ENCODE results near the gene AZIN2.

The AZIN2 gene

DNA sequence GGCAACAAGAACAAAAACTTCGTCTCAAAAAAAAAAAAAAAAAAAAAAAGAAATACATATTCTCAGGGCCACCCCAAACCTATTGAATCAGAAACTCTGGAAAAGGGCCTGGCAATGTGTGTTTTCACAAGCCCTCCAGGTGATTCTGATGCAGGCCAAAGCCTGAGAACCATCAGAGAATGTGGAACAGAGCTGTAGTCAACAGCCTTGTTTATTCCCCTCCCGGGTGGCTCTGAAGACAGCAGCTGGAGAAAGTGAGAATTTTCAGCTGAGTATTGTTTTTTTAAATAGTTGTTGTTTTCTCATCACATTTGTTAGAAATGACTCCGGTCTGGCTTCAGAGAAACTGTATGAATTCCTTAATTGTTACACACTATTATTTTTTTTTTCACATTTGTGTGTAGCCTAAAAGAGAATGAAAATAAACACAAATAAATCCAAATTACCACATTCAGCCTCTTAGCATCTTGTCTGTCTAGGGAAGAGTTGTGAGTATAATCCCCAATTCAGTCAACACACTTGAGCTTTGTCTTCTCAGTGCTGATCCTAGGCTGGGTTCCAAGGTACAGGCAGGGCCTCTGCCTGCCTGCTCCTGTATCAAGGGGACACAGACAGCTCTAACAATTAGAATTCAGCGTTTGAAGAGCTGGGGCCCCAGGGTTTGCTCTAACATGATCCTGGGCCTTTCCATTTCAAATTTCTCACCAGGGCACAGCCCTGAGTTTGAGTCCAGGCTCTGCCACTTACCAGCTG is 6.6 kb upstream of the AZIN2 start:
- peaks cover 19% of the 10 kb centered on the region for H3K27me3 ChIP-seq
- H3K27ac ChIP-seq: no peak overlapping the region
- H3K4me3 ChIP-seq (ENCODE audit: low read depth in 1 of 2, low read length in 1 of 2): no peak overlapping the region
- no peaks in the 10 kb centered on the region for H3K9me3 ChIP-seq
- TF ChIP-seq, protein P1, sequence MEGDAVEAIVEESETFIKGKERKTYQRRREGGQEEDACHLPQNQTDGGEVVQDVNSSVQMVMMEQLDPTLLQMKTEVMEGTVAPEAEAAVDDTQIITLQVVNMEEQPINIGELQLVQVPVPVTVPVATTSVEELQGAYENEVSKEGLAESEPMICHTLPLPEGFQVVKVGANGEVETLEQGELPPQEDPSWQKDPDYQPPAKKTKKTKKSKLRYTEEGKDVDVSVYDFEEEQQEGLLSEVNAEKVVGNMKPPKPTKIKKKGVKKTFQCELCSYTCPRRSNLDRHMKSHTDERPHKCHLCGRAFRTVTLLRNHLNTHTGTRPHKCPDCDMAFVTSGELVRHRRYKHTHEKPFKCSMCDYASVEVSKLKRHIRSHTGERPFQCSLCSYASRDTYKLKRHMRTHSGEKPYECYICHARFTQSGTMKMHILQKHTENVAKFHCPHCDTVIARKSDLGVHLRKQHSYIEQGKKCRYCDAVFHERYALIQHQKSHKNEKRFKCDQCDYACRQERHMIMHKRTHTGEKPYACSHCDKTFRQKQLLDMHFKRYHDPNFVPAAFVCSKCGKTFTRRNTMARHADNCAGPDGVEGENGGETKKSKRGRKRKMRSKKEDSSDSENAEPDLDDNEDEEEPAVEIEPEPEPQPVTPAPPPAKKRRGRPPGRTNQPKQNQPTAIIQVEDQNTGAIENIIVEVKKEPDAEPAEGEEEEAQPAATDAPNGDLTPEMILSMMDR (IDR thresholded peaks at IDR 0.05): no peak
- H3K36me3 ChIP-seq: no peaks in the 10 kb centered on the region
- H3K4me1 ChIP-seq (ENCODE audit: control insufficient read depth in 1 of 2, insufficient read depth in 1 of 2, low read depth in 1 of 2, low read length in 1 of 2): peaks cover 0 to 6% of the 10 kb centered on the region in 2 experiments

DNA sequence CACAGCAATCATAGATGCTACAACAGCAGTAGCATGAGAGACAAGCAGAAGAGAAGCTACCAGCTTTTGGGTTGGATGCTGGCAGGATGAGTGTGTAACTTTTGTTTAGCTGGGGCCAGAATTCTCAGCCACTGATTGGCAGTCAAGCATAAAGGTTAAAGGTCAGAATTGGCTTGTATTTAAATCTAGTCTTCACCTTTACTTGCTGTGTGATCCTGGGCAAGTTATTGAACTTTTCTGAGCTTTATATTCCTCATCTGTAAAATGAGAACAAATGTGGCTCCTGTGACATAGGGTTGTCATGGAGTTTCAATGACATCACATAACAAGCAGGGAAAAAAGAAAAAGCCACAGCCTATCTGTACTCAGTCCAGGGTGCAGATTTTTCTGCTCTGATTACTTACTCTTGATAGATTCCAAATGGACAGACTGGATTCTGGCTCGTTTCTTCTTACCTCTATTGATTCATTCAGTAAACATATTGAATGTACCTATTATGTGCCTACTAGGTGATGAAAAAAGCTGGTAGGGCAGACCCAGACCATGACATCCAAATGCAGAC is 2.8 kb upstream of the AZIN2 start:
- Histone ChIP-seq H3K4me1 (ENCODE audit: control insufficient read depth in 1 of 2, insufficient read depth in 1 of 2, low read depth in 1 of 2, low read length in 1 of 2) (peaks cover 13 to 17% of the 10 kb centered on the region in 2 experiments), H3K36me3 (no peaks in the 10 kb centered on the region), H3K27me3 (peaks cover 56% of the 10 kb centered on the region), H3K4me3 (ENCODE audit: low read depth in 1 of 2, low read length in 1 of 2) (no peak overlapping the region), H3K27ac (no peak overlapping the region), H3K9me3 (no peaks in the 10 kb centered on the region)
- TF ChIP-seq, protein P1 (IDR thresholded peaks at IDR 0.05): no peak

DNA sequence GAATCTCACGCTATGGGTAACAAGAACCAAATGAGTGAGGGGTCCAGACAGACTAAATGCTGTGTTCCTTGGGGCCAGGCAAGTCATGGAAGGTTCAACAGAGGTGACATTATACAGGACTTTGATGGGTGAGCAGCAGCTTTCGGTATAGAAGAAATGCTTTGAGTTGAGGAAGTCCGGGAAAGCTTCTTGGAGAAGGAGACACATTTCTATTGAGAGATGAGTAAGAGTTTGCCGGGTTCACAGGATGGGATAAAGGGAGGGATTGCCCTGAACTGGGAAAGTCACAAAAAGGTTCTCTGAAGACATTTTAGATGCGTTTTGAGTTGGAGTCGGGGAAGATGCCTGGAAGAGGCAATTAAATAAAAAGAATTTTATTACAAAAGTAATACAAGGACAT is 580 bp upstream of the AZIN2 start:
- peaks cover 12 to 13% of the 10 kb centered on the region in 2 experiments for H3K4me1 ChIP-seq (ENCODE audit: control insufficient read depth in 1 of 2, insufficient read depth in 1 of 2, low read depth in 1 of 2, low read length in 1 of 2)
- TF ChIP-seq, protein P1 (IDR thresholded peaks at IDR 0.05): no peak
- H3K4me3 ChIP-seq (ENCODE audit: low read depth in 1 of 2, low read length in 1 of 2): peak overlapping the region; percentile 54 to 63
- no peaks in the 10 kb centered on the region for H3K9me3 ChIP-seq
- peaks cover 79% of the 10 kb centered on the region for H3K27me3 ChIP-seq
- no peaks in the 10 kb centered on the region for H3K36me3 ChIP-seq
- H3K27ac ChIP-seq: no peak overlapping the region

DNA sequence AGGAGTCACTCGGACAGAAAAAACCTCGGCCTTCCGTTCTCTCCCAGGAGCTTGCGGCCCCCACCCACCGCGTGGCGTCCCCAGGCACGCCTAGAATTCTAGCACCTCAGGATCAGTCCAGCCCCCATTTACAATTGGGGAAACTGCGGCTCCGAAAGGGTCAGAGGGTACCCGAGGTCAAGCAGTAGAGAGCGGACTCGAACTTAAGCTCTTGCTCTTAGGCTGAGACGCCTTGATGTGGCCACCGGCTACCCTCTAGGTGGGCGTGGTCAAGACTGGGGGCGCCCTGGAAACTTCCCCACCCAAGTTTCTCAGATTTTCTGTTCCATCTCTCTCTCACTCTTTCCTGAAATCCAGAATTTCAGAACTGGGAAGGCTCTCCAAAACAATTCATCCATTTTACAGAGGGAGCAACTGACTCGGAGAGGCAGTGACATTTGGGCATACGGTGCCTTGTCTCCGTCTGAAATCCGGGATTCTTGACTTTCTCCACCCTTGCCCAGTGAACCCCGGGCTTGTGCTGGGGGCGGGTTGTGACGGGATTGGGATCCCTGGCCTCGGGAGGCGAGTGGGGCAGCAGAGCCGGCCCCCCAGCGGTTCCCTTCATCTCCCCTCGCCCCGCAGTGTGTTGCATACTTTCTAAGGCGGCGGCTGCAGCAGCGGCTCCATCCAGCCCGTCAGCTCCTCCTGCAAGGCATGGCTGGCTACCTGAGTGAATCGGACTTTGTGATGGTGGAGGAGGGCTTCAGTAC is 777 bp downstream of the AZIN2 start:
- peak overlapping the region; percentile 54 to 63 for H3K4me3 ChIP-seq (ENCODE audit: low read depth in 1 of 2, low read length in 1 of 2)
- H3K27ac ChIP-seq: no peak overlapping the region
- peaks cover 92% of the 10 kb centered on the region for H3K27me3 ChIP-seq
- H3K9me3 ChIP-seq: no peaks in the 10 kb centered on the region
- TF ChIP-seq, protein P1 (IDR thresholded peaks at IDR 0.05): no peak
- H3K4me1 ChIP-seq (ENCODE audit: control insufficient read depth in 1 of 2, insufficient read depth in 1 of 2, low read depth in 1 of 2, low read length in 1 of 2): peaks cover 13 to 15% of the 10 kb centered on the region in 2 experiments
- H3K36me3 ChIP-seq: no peaks in the 10 kb centered on the region

DNA sequence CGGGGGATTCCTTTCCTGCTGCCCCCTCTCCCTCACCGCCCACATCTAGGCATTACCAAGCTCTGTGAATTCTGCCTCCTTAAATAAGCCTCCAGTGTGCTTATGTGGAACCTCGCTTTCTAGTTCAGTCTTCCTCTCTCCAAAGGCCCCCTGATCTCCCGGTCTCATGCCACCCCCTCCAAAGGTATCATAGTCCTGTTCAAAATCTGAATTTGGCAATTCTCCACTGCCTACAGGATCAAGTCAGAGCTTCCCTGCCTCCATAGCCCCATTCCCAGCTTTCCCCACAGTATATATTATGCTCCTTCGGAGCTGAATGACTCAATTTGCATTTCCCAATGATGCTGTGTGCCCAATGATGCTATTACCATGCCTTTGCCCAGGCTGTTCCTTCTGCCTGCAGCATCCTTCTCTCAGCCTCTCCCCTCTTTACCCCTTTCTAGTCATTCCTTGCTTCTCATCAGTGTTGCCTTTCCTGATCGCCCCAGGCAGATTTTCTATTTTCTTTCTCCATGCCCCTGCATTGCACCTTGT is 1.7 kb downstream of the AZIN2 start:
- no peak overlapping the region for H3K4me3 ChIP-seq (ENCODE audit: low read depth in 1 of 2, low read length in 1 of 2)
- TF ChIP-seq, protein P1 (IDR thresholded peaks at IDR 0.05): no peak
- H3K27ac ChIP-seq: no peak overlapping the region
- H3K4me1 ChIP-seq (ENCODE audit: control insufficient read depth in 1 of 2, insufficient read depth in 1 of 2, low read depth in 1 of 2, low read length in 1 of 2): peaks cover 13 to 15% of the 10 kb centered on the region in 2 experiments
- H3K36me3 ChIP-seq: no peaks in the 10 kb centered on the region
- no peaks in the 10 kb centered on the region for H3K9me3 ChIP-seq
- H3K27me3 ChIP-seq: peaks cover 98% of the 10 kb centered on the region
